Cardiac muscle cell (in vitro differentiated cells and primary cell): ENCODE results near the gene ATP1B2. TPM values are rescaled to one million over a fixed set of nuclear protein-coding genes. Genes with fewer than 3 reads are reported as not detected.
A peak's percentile ranks its signal among the peaks of the same experiment; 100 is the strongest.
"Not testable (repeated sequence)": the region's sequence is repeated elsewhere in the genome, so short reads cannot be mapped to it uniquely, and the experiment has no call there.

ENCODE experiments used
- DNase-seq, 2 donors: peaks; one replicate each; pipeline versions ENCODE4 v3.0.0 to v3.0.0-alpha.2; 2010 to 2017; ENCODE audit warnings: low read depth in 1 of 2, low spot score in 1 of 2
- H3K27ac ChIP-seq: fragments of 200-600 bp; sonication (generic); 2 replicates; pipeline ENCODE4 v1.5.1; 2016
- H3K27me3 ChIP-seq: fragments of 200-600 bp; sonication (generic); 2 replicates; pipeline ENCODE4 v1.6.0; 2016; ENCODE audit warnings: control low read depth
- H3K36me3 ChIP-seq: fragments of 200-600 bp; sonication (generic); 2 replicates; pipeline ENCODE4 v1.5.1; 2016; ENCODE audit warnings: control low read depth
- H3K4me1 ChIP-seq: fragments of 200-600 bp; sonication (generic); 2 replicates; pipeline ENCODE4 v1.8.1; 2017; ENCODE audit warnings: low read depth, mild to moderate bottlenecking, mixed run types
- H3K4me3 ChIP-seq: fragments of 200-600 bp; sonication (generic); 2 replicates; pipeline ENCODE4 v1.5.1; 2016; ENCODE audit warnings: mild to moderate bottlenecking
- H3K9me3 ChIP-seq: fragments of 200-600 bp; sonication (generic); 2 replicates; pipeline ENCODE4 v1.5.1; 2017; ENCODE audit warnings: low read depth, mild to moderate bottlenecking, control low read depth
- CTCF ChIP-seq: IDR thresholded peaks from 2 replicates; pipeline ENCODE4 v1.5.1; 2012; ENCODE audit warnings: low read depth, mild to moderate bottlenecking, low read length
- polyA plus RNA-seq: library from polyadenylated mRNA; unstranded; fragments of >200 nt; fragmentation: Nextera tagmentation; extraction: Ambion mirVana; gene quantifications from 2 replicates; pipeline ENCODE4 v1.2.1, GENCODE V29; 2016
- total RNA-seq: library from RNA; depleted of rRNA; stranded (reverse); fragments of >200 nt; gene quantifications from 2 replicates; pipeline ENCODE4 v1.2.3, GENCODE V29; 2016

The ATP1B2 gene
- total and polyA plus RNA-seq, 2 experiments from 2014 or later = 34.6 to 157 TPM

- no peak for TF ChIP-seq CTCF
- Histone ChIP-seq H3K27me3 (no peaks in the 10 kb centered on the region), H3K27ac (no peak overlapping the region), H3K36me3 (no peaks in the 10 kb centered on the region), H3K4me1 (peaks cover 13% of the 10 kb centered on the region), H3K9me3 (no peaks in the 10 kb centered on the region), H3K4me3 (no peak overlapping the region)
- no peak for DNase-seq
Measured at GRCh38 chr17:7640783-7641182, 9.9 kb upstream of the ATP1B2 start.

GRCh38 chr17:7641635-7642034 is 9.1 kb upstream of the ATP1B2 start:
- H3K4me1 ChIP-seq, H3K36me3 ChIP-seq, H3K4me3 ChIP-seq, H3K9me3 ChIP-seq, H3K27ac ChIP-seq, DNase-seq, H3K27me3 ChIP-seq: not testable (repeated sequence)

GRCh38 chr17:7644775-7645174 is 6.0 kb upstream of the ATP1B2 start:
- no peaks in the 10 kb centered on the region for H3K27me3 ChIP-seq
- H3K4me1 ChIP-seq = peaks cover 8% of the 10 kb centered on the region
- no peak for DNase-seq
- H3K9me3 ChIP-seq = no peaks in the 10 kb centered on the region
- no peak overlapping the region for H3K27ac ChIP-seq
- no peak for TF ChIP-seq CTCF
- H3K4me3 ChIP-seq = no peak overlapping the region
- no peaks in the 10 kb centered on the region for H3K36me3 ChIP-seq

- H3K36me3 ChIP-seq = no peaks in the 10 kb centered on the region
- no peak for TF ChIP-seq CTCF
- DNase-seq = no peak
Measured at GRCh38 chr17:7646457-7646856, 4.3 kb upstream of the ATP1B2 start.

GRCh38 chr17:7647018-7647417 is 3.7 kb upstream of the ATP1B2 start:
- TF ChIP-seq CTCF = no peak
- H3K9me3 ChIP-seq = no peaks in the 10 kb centered on the region
- H3K27me3 ChIP-seq = no peaks in the 10 kb centered on the region
- H3K4me3 ChIP-seq = no peak overlapping the region
- H3K27ac ChIP-seq = no peak overlapping the region
- no peaks in the 10 kb centered on the region for H3K36me3 ChIP-seq
- H3K4me1 ChIP-seq = peaks cover 11% of the 10 kb centered on the region
- DNase-seq = no peak

More at GRCh38 chr17:7646457-7646856, 4.3 kb upstream of the ATP1B2 start:
- Histone ChIP-seq H3K4me1 (peaks cover 11% of the 10 kb centered on the region), H3K9me3 (no peaks in the 10 kb centered on the region), H3K27me3 (no peaks in the 10 kb centered on the region), H3K4me3 (no peak overlapping the region), H3K27ac (no peak overlapping the region)

GRCh38 chr17:7651097-7651664 is 455 bp downstream of the ATP1B2 start:
- H3K27ac ChIP-seq = peak overlapping the region; percentile 82
- no peaks in the 10 kb centered on the region for H3K9me3 ChIP-seq
- peaks cover 2% of the 10 kb centered on the region for H3K36me3 ChIP-seq
- H3K27me3 ChIP-seq = no peaks in the 10 kb centered on the region
- peaks cover 17% of the 10 kb centered on the region for H3K4me1 ChIP-seq
- peak overlapping the region; percentile 83 for H3K4me3 ChIP-seq
- no peak for TF ChIP-seq CTCF
- DNase-seq = no peak
